ENCODE data around the gene C10orf53.

Gene C10orf53

DNA sequence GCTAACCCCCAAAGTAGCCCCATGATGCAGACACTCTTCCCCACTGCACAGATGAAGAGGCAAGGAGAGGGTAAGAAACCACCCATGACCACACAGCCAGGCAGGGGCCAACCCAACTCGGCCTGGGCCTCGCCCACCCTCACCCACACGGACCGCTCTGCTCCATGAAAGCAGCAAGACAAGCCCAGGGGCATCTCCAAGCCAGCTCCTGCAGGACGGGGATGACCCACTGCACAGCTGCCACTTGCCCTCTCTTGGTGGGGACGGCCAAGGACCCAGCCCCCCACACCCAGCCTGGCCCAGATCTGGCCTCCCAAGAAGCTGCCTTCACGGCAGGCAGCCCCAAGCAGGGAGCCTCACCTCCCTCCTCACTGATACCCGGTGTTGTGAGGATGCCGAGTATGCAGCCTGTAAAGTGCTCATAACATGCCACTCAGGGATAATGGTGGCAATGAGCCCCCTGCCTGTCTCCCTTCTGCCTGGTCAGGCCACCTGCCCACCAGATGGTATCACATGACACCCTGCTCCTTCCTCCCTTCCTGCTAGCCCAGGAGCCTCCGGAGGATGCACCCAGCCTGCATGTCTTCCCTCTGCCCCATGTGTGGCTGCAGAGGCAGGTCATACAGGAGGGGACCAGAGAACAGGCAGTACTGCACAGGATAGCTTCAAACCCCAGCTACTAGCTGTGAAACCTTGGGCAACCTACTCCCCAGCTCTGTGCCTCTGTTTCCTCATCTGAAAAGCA is 59.3 kb downstream of the C10orf53 start:
- no peak for DNase-seq

GRCh38 chr10:49739426-49739825 is 60.0 kb downstream of the C10orf53 start:
- DNase-seq: no peak

GRCh38 chr10:49740346-49741107 is 61.1 kb downstream of the C10orf53 start:
- DNase-seq: no peak

GRCh38 chr10:49741108-49741995 is 61.9 kb downstream of the C10orf53 start:
- DNase-seq: no peak

DNA sequence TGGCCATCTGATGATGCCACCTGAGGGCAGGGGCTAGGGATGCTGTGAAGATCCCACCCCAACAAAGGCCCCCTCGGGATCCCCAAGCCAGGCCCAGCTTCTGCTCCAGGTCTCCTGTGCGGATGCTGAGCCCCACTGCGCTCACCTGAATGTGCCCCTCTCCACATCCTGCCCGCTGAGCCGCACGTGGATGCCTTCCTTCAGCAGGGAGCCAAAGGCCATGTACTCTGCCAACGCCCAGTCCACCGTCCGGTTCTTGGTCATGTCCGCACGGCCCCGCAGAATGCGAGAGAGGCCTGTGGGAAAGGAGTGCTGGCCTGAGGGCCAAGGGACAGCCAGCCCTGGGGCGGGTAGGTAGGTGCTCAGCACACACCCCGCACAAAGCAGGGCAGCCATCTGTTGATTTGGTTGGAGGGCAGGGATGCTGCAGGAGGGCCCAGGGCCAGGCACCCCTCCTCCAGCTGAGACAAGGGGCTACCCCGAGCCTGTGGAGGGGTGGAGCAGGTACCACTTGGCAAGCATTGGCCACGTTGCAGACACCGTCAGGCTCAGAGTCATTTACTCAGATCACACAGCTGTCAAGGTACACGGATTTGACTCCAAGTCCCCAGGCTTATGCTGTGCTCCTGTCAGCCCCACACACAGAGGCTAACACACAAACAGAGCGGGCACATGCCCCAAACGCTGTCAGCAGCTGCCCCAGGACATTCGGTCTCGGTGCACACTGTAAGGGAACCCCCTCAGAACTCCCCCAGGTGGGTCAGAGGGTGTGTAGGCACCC is 63.4 kb downstream of the C10orf53 start:
- no peak for DNase-seq

GRCh38 chr10:49743464-49744075 is 64.1 kb downstream of the C10orf53 start:
- DNase-seq: no peak

DNA sequence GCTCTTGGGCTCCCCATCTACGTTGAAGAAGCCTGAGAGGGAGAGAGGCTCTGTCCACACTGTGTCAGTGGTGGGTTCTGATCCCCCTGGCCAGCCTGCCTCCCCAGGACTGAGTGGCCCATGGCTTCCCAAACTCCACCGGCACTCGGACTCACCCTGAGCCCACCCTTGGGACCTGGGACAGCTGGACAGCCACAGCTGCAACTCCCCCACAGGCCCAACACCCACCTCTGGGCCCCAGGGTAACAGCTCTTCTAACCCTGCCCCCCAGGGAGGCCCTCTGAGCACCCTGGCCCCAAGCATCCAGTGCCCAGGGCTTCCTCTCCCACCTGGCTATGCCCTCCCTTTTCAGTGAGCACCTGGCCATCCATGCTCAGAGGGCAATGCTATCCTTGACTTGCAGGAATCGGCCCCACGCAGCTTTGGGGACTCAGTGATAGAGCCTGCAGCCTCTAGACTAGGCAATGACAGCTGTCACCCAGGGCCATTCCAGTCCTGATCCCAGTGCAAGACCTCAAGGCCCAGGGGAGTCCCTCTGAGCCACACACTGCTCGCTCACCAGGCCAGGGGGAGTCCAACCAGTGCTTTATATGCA is 64.7 kb downstream of the C10orf53 start:
- no peak for DNase-seq

GRCh38 chr10:49744924-49745605 is 65.6 kb downstream of the C10orf53 start:
- no peak for DNase-seq

GRCh38 chr10:49745756-49746155 is 66.3 kb downstream of the C10orf53 start:
- no peak for DNase-seq

DNA sequence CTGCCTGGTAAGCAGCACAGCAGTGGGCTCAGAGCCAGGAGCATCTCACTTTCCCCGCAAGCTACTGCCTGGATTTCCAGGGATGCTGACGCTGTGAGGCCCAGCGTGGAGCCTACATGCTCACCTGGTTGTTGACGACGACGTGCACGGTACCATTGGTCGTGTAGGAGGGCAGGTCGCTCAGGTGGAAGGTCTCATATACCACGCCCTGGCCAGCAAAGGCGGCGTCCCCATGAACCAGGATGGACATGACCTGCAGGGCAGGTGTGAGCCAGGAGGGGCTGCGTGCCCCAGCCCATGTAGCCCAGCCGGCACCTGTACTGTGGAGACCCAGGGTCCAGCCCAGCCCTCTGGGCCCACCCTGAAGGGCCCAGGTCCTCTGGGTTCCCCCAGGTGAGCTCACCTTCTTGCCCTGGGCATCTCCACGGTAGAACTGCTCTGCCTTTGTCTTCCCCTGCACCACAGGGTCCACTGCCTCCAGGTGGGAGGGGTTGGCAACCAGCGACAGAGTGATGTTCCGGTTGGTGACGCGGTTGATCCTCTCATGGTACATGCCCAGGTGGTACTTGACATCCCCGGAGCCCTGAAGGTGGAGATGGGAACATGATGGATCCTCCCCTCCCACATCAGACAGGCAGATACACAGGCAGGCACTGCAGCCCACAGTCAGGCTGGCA is 67.3 kb downstream of the C10orf53 start:
- no peak for DNase-seq

All from activated gamma-delta T cell treated with Interleukin-2 at 50 U/mL for 16 hours (primary cell).